DMS153 treated with DMSO at 0.1 percent for 48 hours (cell line): Measurements from ENCODE around the gene GTF2IRD1.
"Not testable (repeated sequence)": the region's sequence is repeated elsewhere in the genome, so short reads cannot be mapped to it uniquely, and the experiment has no call there.

Experiments
- DNase-seq: peaks from one replicate; lab custom pipeline; 2025; ENCODE audit not compliant: unreplicated experiment; lab: John Stamatoyannopoulos, UW

The GTF2IRD1 gene

GRCh38 chr7:74430961-74431466 is 22.7 kb upstream of the GTF2IRD1 start:
- DNase-seq = peak; percentile 9

- not testable (repeated sequence) for DNase-seq
Observed at GRCh38 chr7:74437291-74437571, 16.5 kb upstream of the GTF2IRD1 start.

GRCh38 chr7:74438327-74438726 is 15.4 kb upstream of the GTF2IRD1 start:
- DNase-seq = no peak

GRCh38 chr7:74439541-74439940 is 14.2 kb upstream of the GTF2IRD1 start:
- no peak for DNase-seq

- not testable (repeated sequence) for DNase-seq
Observed at GRCh38 chr7:74440143-74440542, 13.6 kb upstream of the GTF2IRD1 start.

- DNase-seq = no peak
Observed at GRCh38 chr7:74441801-74442200, 11.9 kb upstream of the GTF2IRD1 start.

GRCh38 chr7:74443543-74444247 is 10.0 kb upstream of the GTF2IRD1 start:
- DNase-seq = no peak

- DNase-seq = no peak
Observed at GRCh38 chr7:74449144-74449543, 4.6 kb upstream of the GTF2IRD1 start.

GRCh38 chr7:74449809-74450397 is 3.8 kb upstream of the GTF2IRD1 start:
- DNase-seq = no peak

- no peak for DNase-seq
Observed at GRCh38 chr7:74452748-74453321, 871 bp upstream of the GTF2IRD1 start.

- DNase-seq = no peak
Observed at GRCh38 chr7:74454021-74454924, 567 bp downstream of the GTF2IRD1 start.

GRCh38 chr7:74454925-74455288 is 1.2 kb downstream of the GTF2IRD1 start:
- DNase-seq = no peak

- DNase-seq = no peak
Observed at GRCh38 chr7:74455291-74455804, 1.6 kb downstream of the GTF2IRD1 start.

GRCh38 chr7:74455928-74456327 is 2.2 kb downstream of the GTF2IRD1 start:
- no peak for DNase-seq

GRCh38 chr7:74457007-74457406 is 3.3 kb downstream of the GTF2IRD1 start:
- no peak for DNase-seq

- DNase-seq = no peak
Observed at GRCh38 chr7:74461970-74462706, 8.4 kb downstream of the GTF2IRD1 start.

GRCh38 chr7:74462707-74463100 is 9.0 kb downstream of the GTF2IRD1 start:
- DNase-seq = no peak

GRCh38 chr7:74464931-74465886 is 11.5 kb downstream of the GTF2IRD1 start:
- no peak for DNase-seq

GRCh38 chr7:74466196-74466813 is 12.6 kb downstream of the GTF2IRD1 start:
- no peak for DNase-seq
